ENCODE results near the gene BUD23.

The BUD23 gene

GRCh38 chr7:73742753-73743641 lies 59.6 kb downstream of the BUD23 start:
- no peak for DNase-seq (ENCODE audit: low read depth)

GRCh38 chr7:73746378-73746777 lies 63.0 kb downstream of the BUD23 start:
- no peak for DNase-seq (ENCODE audit: low read depth)
